HL-60 (cell line): ENCODE data around the gene BAG2.

Experiments
- CTCF ChIP-seq: IDR thresholded peaks from one replicate; pipeline ENCODE4 v1.5.1; 2011; ENCODE audit warnings: low read length, control low read depth, inconsistent platforms; ENCODE audit not compliant: insufficient read depth
- POLR2AphosphoS5 ChIP-seq: IDR thresholded peaks from 2 replicates; pipeline ENCODE4 v1.6.1; 2012; ENCODE audit warnings: low read depth
- REST ChIP-seq: IDR thresholded peaks from 2 replicates; pipeline ENCODE4 v1.6.1; 2012; ENCODE audit warnings: low read depth; ENCODE audit not compliant: insufficient replicate concordance
- SPI1 ChIP-seq: IDR thresholded peaks from 2 replicates; pipeline ENCODE4 v1.6.1; 2012; ENCODE audit warnings: low read depth, mild to moderate bottlenecking, borderline replicate concordance

- TF ChIP-seq CTCF = no peak
- TF ChIP-seq POLR2AphosphoS5 = no peak
- no peak for TF ChIP-seq REST
- TF ChIP-seq SPI1 = no peak
Measured at GRCh38 chr6:57198926-57199636, 27.0 kb downstream of the BAG2 start.
